NCI-H2171 (cell line): ENCODE results near the gene HOTAIR.

Experiments used
- DNase-seq: peaks from one replicate; lab custom pipeline; 2025; lab: John Stamatoyannopoulos, UW

HOTAIR gene

GRCh38 chr12:53974084-53975063 lies at the start of gene HOTAIR:
Gene HOTAIR, minus strand, starts transcription at chr12:53974954.
- peak; percentile 44 for DNase-seq

- no peak for DNase-seq
Measured at GRCh38 chr12:54024127-54024526, 49.4 kb upstream of the HOTAIR start.

- DNase-seq = no peak
Measured at GRCh38 chr12:54022960-54023884, 48.5 kb upstream of the HOTAIR start.

GRCh38 chr12:54021432-54022013 lies 46.8 kb upstream of the HOTAIR start:
- DNase-seq = no peak

GRCh38 chr12:54020591-54021405 lies 46.0 kb upstream of the HOTAIR start:
- DNase-seq = no peak

- no peak for DNase-seq
Measured at GRCh38 chr12:54019924-54020590, 45.3 kb upstream of the HOTAIR start.

- DNase-seq = no peak
Measured at GRCh38 chr12:54019091-54019811, 44.5 kb upstream of the HOTAIR start.

- no peak for DNase-seq
Measured at GRCh38 chr12:54018468-54018984, 43.8 kb upstream of the HOTAIR start.

- DNase-seq = peak; percentile 97
Measured at GRCh38 chr12:54017878-54018467, 43.2 kb upstream of the HOTAIR start.

GRCh38 chr12:54017027-54017788 lies 42.5 kb upstream of the HOTAIR start:
- DNase-seq = peak; percentile 73

GRCh38 chr12:54016478-54016964 lies 41.8 kb upstream of the HOTAIR start:
- DNase-seq = peak; percentile 39

GRCh38 chr12:54016051-54016450 lies 41.3 kb upstream of the HOTAIR start:
- no peak for DNase-seq

GRCh38 chr12:54015018-54015931 lies 40.5 kb upstream of the HOTAIR start:
- no peak for DNase-seq

- no peak for DNase-seq
Measured at GRCh38 chr12:54014377-54015017, 39.7 kb upstream of the HOTAIR start.

- no peak for DNase-seq
Measured at GRCh38 chr12:54012631-54013409, 38.1 kb upstream of the HOTAIR start.
